Hepatocyte (in vitro differentiated cells): Measurements from ENCODE around the gene CRY2. TPM values are rescaled to one million over a fixed set of nuclear protein-coding genes. Genes with fewer than 3 reads are reported as not detected.

Experiments used
- DNase-seq: peaks from one replicate; pipeline ENCODE4 v3.0.0-alpha.2; 2016; ENCODE audit warnings: low spot score
- H2AFZ ChIP-seq: fragments of 200-600 bp; sonication (generic); 2 replicates; pipeline ENCODE4 v1.6.0; 2016; ENCODE audit warnings: antibody characterized with exemption, mild to moderate bottlenecking
- H3K27ac ChIP-seq: fragments of 200-600 bp; sonication (generic); 2 replicates; pipeline ENCODE4 v1.5.1; 2016; ENCODE audit warnings: mild to moderate bottlenecking
- H3K27me3 ChIP-seq: fragments of 200-600 bp; sonication (generic); 2 replicates; pipeline ENCODE4 v1.6.1; 2016
- H3K36me3 ChIP-seq: fragments of 200-600 bp; sonication (generic); replicated peaks from 2 replicates; pipeline ENCODE4 v1.5.1; 2016; ENCODE audit warnings: low read depth; ENCODE audit not compliant: insufficient read depth
- H3K4me1 ChIP-seq: fragments of 200-600 bp; sonication (generic); 2 replicates; pipeline ENCODE4 v1.5.1; 2016; ENCODE audit warnings: mild to moderate bottlenecking, moderate library complexity; ENCODE audit not compliant: insufficient read depth
- H3K4me2 ChIP-seq: fragments of 200-600 bp; sonication (generic); 2 replicates; pipeline ENCODE4 v1.6.0; 2016
- H3K4me3 ChIP-seq: fragments of 200-600 bp; sonication (generic); 2 replicates; pipeline ENCODE4 v1.5.1; 2016; ENCODE audit warnings: mild to moderate bottlenecking
- H3K79me2 ChIP-seq: fragments of 200-600 bp; sonication (generic); 2 replicates; pipeline ENCODE4 v1.6.0; 2017; ENCODE audit warnings: mild to moderate bottlenecking
- H3K9me2 ChIP-seq: fragments of 200-600 bp; sonication (generic); replicated peaks from 2 replicates; pipeline ENCODE4 v1.6.0; 2017; ENCODE audit warnings: mild to moderate bottlenecking; ENCODE audit not compliant: insufficient read depth
- H3K9me3 ChIP-seq: fragments of 200-600 bp; sonication (generic); 2 replicates; pipeline ENCODE4 v1.5.1; 2016; ENCODE audit warnings: low read depth, mild to moderate bottlenecking
- H4K20me1 ChIP-seq: fragments of 200-600 bp; sonication (generic); 2 replicates; pipeline ENCODE4 v1.6.0; 2016; ENCODE audit warnings: mild to moderate bottlenecking; ENCODE audit not compliant: insufficient read depth, poor library complexity, severe bottlenecking
- EZH2 ChIP-seq: fragments of 200-600 bp; sonication (generic); IDR thresholded peaks from 2 replicates; pipeline ENCODE4 v1.6.1; 2016; ENCODE audit warnings: antibody characterized with exemption, mild to moderate bottlenecking, borderline replicate concordance
- EZH2phosphoT487 ChIP-seq: fragments of 200-600 bp; sonication (generic); IDR thresholded peaks from one replicate; pipeline ENCODE4 v1.6.1; 2018; ENCODE audit warnings: antibody characterized with exemption, mild to moderate bottlenecking, low read depth, moderate library complexity; ENCODE audit not compliant: unreplicated experiment, severe bottlenecking
- WGBS: methylation state at CpG from one replicate; pipeline ENCODE4 v1.1.6; 2016; ENCODE audit warnings: low lambda C conversion rate; ENCODE audit errors: missing lambda C conversion rate; 5-methylcytosine and 5-hydroxymethylcytosine counted together
- polyA plus RNA-seq: library from polyadenylated mRNA; unstranded; fragments of >200 nt; fragmentation: Nextera tagmentation; extraction: Ambion mirVana; gene quantifications from 2 replicates; pipeline ENCODE4 v1.2.1, GENCODE V29; 2016
- total RNA-seq: library from RNA; depleted of rRNA; stranded (reverse); fragments of >200 nt; gene quantifications from 2 replicates; pipeline ENCODE4 v1.2.3, GENCODE V29; 2014
- TF ChIP-seq, protein P1 (sequence below): fragments of 200-600 bp; sonication (generic); IDR thresholded peaks from 2 replicates; pipeline ENCODE4 v1.5.1; 2016; ENCODE audit warnings: antibody characterized with exemption, mild to moderate bottlenecking; ENCODE audit not compliant: poor library complexity

The CRY2 gene
- total and polyA plus RNA-seq, 2 experiments from 2014 or later = 23.8 to 27.6 TPM

DNA sequence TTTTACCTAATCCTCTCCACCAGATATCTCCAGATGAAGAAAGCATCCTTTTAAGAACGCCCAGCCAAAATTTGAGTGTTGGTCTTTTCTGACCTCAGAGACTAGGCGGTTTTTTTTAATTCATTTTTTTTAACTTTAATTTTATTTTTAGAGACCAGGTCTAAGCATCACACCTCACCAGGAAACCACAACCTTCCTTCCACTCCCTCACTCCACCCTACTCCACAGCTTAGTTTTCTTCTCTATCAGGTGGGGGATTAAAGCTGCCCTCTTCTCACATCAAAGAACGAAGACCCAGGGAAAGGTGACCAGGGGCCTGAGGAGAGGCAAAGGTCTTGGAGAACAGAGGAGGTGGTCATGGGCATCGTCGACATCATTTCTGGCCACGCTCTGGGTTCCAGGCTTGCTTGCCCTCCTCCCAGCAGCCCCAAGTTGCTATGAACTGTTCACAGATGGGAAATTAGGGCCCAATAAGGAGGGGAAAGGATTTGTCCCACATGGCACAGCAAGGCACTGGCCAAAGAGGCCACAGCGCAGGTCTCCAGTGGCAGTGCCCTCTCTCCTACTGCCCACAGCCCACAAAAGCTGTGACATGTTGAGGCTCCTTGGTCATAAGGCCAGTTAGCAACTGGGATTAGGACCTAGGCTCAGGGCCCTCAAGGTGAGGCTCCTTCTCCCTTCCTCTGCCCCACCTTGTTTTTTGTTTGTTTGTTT, 71.8 kb downstream of the CRY2 start:
- H3K36me3 ChIP-seq = no peaks in the 10 kb centered on the region
- H3K9me3 ChIP-seq = no peaks in the 10 kb centered on the region
- WGBS = 76% methylated on average over 7 of the region's 7 CpGs
- H4K20me1 ChIP-seq = no peaks in the 10 kb centered on the region
- H3K4me3 ChIP-seq = no peak overlapping the region
- TF ChIP-seq EZH2phosphoT487 (no peak), EZH2 (no peak)
- TF ChIP-seq, protein P1, sequence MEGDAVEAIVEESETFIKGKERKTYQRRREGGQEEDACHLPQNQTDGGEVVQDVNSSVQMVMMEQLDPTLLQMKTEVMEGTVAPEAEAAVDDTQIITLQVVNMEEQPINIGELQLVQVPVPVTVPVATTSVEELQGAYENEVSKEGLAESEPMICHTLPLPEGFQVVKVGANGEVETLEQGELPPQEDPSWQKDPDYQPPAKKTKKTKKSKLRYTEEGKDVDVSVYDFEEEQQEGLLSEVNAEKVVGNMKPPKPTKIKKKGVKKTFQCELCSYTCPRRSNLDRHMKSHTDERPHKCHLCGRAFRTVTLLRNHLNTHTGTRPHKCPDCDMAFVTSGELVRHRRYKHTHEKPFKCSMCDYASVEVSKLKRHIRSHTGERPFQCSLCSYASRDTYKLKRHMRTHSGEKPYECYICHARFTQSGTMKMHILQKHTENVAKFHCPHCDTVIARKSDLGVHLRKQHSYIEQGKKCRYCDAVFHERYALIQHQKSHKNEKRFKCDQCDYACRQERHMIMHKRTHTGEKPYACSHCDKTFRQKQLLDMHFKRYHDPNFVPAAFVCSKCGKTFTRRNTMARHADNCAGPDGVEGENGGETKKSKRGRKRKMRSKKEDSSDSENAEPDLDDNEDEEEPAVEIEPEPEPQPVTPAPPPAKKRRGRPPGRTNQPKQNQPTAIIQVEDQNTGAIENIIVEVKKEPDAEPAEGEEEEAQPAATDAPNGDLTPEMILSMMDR = no peak
- H3K4me2 ChIP-seq = peak overlapping the region; percentile 82
- peaks cover 8% of the 10 kb centered on the region for H3K27me3 ChIP-seq
- no peak overlapping the region for H3K27ac ChIP-seq
- H3K4me1 ChIP-seq = peaks cover 12% of the 10 kb centered on the region
- no peaks in the 10 kb centered on the region for H3K9me2 ChIP-seq
- H3K79me2 ChIP-seq = peaks cover 12% of the 10 kb centered on the region
- H2AFZ ChIP-seq = peak overlapping the region; percentile 39
- DNase-seq = no peak

DNA sequence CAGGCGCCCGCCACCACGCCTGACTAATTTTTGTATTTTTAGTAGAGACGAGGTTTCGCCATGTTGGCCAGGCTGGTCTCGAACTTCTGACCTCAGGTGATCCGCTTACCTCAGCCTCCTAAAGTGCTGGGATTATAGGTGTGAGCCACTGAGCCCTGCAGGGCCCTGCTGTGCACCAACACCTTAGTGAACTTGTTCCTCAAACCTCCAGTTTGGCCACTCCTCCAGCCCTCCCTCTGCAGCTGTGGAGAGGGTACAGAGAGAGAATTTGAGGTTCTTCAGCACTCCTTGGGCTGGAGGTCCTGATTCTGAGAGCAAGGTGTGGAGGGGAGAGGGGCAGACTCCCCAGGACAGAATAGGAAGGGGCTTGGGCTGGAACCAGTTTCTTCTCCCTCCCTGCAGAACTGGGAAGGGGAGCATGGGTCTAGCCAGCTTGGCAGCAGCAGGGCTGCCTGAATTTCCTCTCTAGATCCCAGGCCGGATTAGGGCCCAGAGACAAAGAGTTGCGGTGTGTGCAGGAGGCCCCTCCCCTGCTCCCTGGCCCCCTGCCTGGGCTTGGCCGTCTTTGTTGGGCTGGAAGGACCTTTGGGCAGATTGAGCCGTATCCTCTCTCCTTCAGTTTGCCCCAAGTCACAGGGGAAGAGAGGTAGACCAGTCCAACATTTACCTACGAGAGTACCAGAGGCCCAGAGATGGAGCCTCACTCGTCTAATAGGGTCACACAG, 72.7 kb downstream of the CRY2 start:
- Histone ChIP-seq H4K20me1 (no peaks in the 10 kb centered on the region), H3K36me3 (no peaks in the 10 kb centered on the region), H3K4me3 (no peak overlapping the region), H2AFZ (no peak overlapping the region), H3K27ac (no peak overlapping the region), H3K9me2 (no peaks in the 10 kb centered on the region), H3K9me3 (no peaks in the 10 kb centered on the region), H3K4me1 (peaks cover 12% of the 10 kb centered on the region), H3K27me3 (peaks cover 8% of the 10 kb centered on the region), H3K79me2 (peaks cover 12% of the 10 kb centered on the region), H3K4me2 (no peak overlapping the region)
- WGBS = 80% methylated on average over 13 of the region's 13 CpGs
- DNase-seq = no peak
- no peak for TF ChIP-seq EZH2
- TF ChIP-seq EZH2phosphoT487 = no peak
- TF ChIP-seq, protein P1 = no peak

DNA sequence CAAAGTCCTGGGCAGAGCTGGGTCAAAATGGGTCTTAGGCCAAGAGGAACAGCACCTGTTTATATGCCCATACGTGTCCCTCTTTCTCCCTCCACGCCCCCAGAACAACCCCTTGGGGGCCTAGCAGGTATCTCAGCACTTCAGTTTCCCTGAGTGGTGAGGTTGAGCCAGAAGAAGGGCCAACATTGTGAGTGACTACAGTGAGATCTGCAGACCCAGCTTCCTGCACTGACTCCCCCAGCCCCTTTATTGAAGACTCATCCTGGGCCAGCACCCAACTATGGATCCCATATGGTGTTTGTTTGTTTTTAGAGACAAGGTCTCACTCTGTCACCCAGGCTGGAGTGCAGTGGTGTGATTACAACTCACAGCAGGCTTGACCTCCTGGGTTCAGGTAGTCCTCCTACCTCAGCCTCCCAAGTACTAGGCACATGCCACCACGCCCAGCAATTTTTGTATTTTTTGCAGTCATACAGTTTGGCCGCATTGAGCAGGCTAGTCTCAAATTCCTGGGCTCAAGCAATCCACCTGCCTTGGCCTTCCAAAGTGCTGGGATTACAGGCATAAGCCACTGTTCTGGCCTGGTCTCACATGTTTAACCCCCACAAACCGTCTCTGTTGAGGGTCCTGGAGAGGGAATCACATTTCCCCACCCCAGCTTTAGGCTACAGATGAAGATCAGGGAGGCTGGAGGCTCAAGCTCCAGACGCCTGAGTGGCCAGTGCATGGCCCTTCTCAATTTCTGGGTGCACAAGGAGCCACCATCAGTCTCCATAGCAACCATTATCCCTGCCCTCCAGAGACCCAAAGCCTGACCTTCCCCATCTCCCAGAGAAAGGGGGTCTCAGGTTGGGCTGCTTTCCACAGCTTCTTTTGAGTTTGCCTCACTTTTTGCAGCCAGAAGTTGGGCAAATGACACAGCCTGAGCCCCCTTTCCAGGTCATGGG, 73.5 kb downstream of the CRY2 start:
- Histone ChIP-seq H4K20me1 (no peaks in the 10 kb centered on the region), H3K27me3 (peaks cover 8% of the 10 kb centered on the region), H3K4me3 (no peak overlapping the region), H2AFZ (no peak overlapping the region), H3K9me3 (no peaks in the 10 kb centered on the region), H3K79me2 (peaks cover 12% of the 10 kb centered on the region), H3K9me2 (no peaks in the 10 kb centered on the region), H3K36me3 (no peaks in the 10 kb centered on the region), H3K4me2 (peak overlapping the region; percentile 92), H3K27ac (no peak overlapping the region), H3K4me1 (peaks cover 12% of the 10 kb centered on the region)
- TF ChIP-seq, protein P1 = no peak
- no peak for TF ChIP-seq EZH2phosphoT487
- no peak for TF ChIP-seq EZH2
- no peak for DNase-seq
- 94% methylated on average over 6 of the region's 6 CpGs for WGBS
